Mesendoderm (in vitro differentiated cells): ENCODE results near the gene IQCM.
A peak's percentile ranks its signal among the peaks of the same experiment; 100 is the strongest.

Experiments
- DNase-seq: peaks from one replicate; pipeline ENCODE4 v3.0.0; 2013
- H2AK5ac ChIP-seq: 2 replicates; pipeline ENCODE4 v1.6.1; 2013; ENCODE audit warnings: low read length, inconsistent platforms
- H2BK120ac ChIP-seq: 2 replicates; pipeline ENCODE4 v1.6.1; 2013; ENCODE audit warnings: low read depth, mild to moderate bottlenecking, low read length, moderate library complexity, mixed read lengths
- H2BK15ac ChIP-seq: replicated peaks from 2 replicates; pipeline ENCODE4 v1.6.1; 2013; ENCODE audit warnings: low read depth, mild to moderate bottlenecking, moderate library complexity
- H2BK5ac ChIP-seq: 2 replicates; pipeline ENCODE4 v1.6.1; 2013; ENCODE audit warnings: low read length, inconsistent platforms
- H3K18ac ChIP-seq: 2 replicates; pipeline ENCODE4 v1.6.1; 2013; ENCODE audit warnings: mild to moderate bottlenecking, low read length, mixed read lengths
- H3K23ac ChIP-seq: one replicate; pipeline ENCODE4 v1.6.1; 2013; ENCODE audit warnings: low read length
- H3K27ac ChIP-seq: 2 replicates; pipeline ENCODE4 v1.5.1; 2013; ENCODE audit warnings: low read depth, mild to moderate bottlenecking, inconsistent platforms, low read length, moderate library complexity
- H3K27me3 ChIP-seq: 2 replicates; pipeline ENCODE4 v1.6.1; 2013; ENCODE audit warnings: low read length, control low read depth, mild to moderate bottlenecking, inconsistent platforms; ENCODE audit not compliant: insufficient read depth, poor library complexity
- H3K36me3 ChIP-seq: 2 replicates; pipeline ENCODE4 v1.6.1; 2013; ENCODE audit warnings: low read length, inconsistent platforms; ENCODE audit not compliant: control insufficient read depth, insufficient read depth
- H3K4ac ChIP-seq: one replicate; pipeline ENCODE4 v1.6.1; 2013; ENCODE audit warnings: low read depth, mild to moderate bottlenecking, low read length, moderate library complexity
- H3K4me1 ChIP-seq: 2 replicates; pipeline ENCODE4 v1.6.1; 2013; ENCODE audit warnings: low read depth, low read length, inconsistent platforms; ENCODE audit not compliant: control insufficient read depth
- H3K4me2 ChIP-seq: 2 replicates; pipeline ENCODE4 v1.6.1; 2013; ENCODE audit warnings: low read length
- H3K4me3 ChIP-seq: 2 replicates; pipeline ENCODE4 v1.5.1; 2013; ENCODE audit warnings: mild to moderate bottlenecking, low read length
- H3K56ac ChIP-seq: one replicate; pipeline ENCODE4 v1.6.1; 2013; ENCODE audit warnings: low read length
- H3K79me1 ChIP-seq: 2 replicates; pipeline ENCODE4 v1.6.1; 2013; ENCODE audit warnings: low read length, inconsistent platforms
- H3K79me2 ChIP-seq: 2 replicates; pipeline ENCODE4 v1.6.1; 2013; ENCODE audit warnings: mild to moderate bottlenecking, low read length; ENCODE audit not compliant: control insufficient read depth, insufficient read depth
- H3K9ac ChIP-seq: 2 replicates; pipeline ENCODE4 v1.6.1; 2013; ENCODE audit warnings: low read length, inconsistent platforms
- H4K5ac ChIP-seq: one replicate; pipeline ENCODE4 v1.6.1; 2013; ENCODE audit warnings: low read length
- H4K8ac ChIP-seq: one replicate; pipeline ENCODE4 v1.6.1; 2013; ENCODE audit warnings: low read depth, mild to moderate bottlenecking, control low read depth, low read length, moderate library complexity
- WGBS: extraction: QIAGEN DNeasy Blood & Tissue Kit; methylation state at CpG from one replicate; pipeline ENCODE4 v1.1.7; 2013; ENCODE audit warnings: low lambda C conversion rate, missing lambda C conversion rate; ENCODE audit not compliant: insufficient coverage; ENCODE audit errors: extremely low coverage; 5-methylcytosine and 5-hydroxymethylcytosine counted together

Gene IQCM

DNA sequence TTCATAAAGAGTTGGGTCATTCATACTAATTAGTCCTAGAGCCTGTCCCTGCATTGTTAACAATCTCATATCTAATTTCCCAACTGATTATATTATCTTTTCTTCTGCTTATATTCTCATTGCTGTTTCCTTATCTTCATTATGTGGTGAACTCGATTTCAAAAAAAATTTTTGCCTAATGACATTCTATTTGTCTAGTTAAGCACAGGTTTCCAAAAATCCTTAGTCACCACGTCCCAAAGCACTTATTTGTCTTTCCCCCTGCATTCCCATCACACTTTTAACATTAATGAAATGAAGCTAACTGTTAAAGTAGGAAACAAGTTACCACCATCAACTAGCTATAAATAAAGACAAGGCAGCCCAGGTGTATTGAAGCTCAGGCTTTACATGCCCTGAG, 131.1 kb downstream of the IQCM start:
- Histone ChIP-seq H3K4me1 (no peaks in the 10 kb centered on the region), H3K4me2 (no peak overlapping the region), H3K79me2 (no peaks in the 10 kb centered on the region), H3K9ac (no peak overlapping the region), H2AK5ac (no peak overlapping the region), H2BK120ac (no peak overlapping the region), H3K27me3 (no peaks in the 10 kb centered on the region), H3K79me1 (no peaks in the 10 kb centered on the region), H3K4ac (no peak overlapping the region), H2BK5ac (no peak overlapping the region), H3K56ac (no peak overlapping the region), H4K5ac (no peak overlapping the region), H2BK15ac (no peak overlapping the region), H3K27ac (no peak overlapping the region), H3K36me3 (no peaks in the 10 kb centered on the region), H3K23ac (no peak overlapping the region), H4K8ac (no peak overlapping the region), H3K4me3 (no peak overlapping the region), H3K18ac (no peak overlapping the region)
- WGBS, result no CpG with 5 or more reads among the region's 2 CpGs
- no peak for DNase-seq

GRCh38 chr4:149676076-149676475, 139.6 kb downstream of the IQCM start:
- Histone ChIP-seq H2BK15ac (no peak overlapping the region), H3K27ac (no peak overlapping the region), H3K4me1 (no peaks in the 10 kb centered on the region), H3K79me1 (no peaks in the 10 kb centered on the region), H3K56ac (no peak overlapping the region), H3K79me2 (no peaks in the 10 kb centered on the region), H4K5ac (no peak overlapping the region), H3K4me3 (no peak overlapping the region), H4K8ac (no peak overlapping the region), H3K36me3 (no peaks in the 10 kb centered on the region), H3K4ac (no peak overlapping the region), H3K9ac (no peak overlapping the region), H2BK5ac (no peak overlapping the region), H3K23ac (no peak overlapping the region), H3K4me2 (no peak overlapping the region), H3K18ac (no peak overlapping the region), H3K27me3 (no peaks in the 10 kb centered on the region), H2AK5ac (no peak overlapping the region), H2BK120ac (no peak overlapping the region)
- DNase-seq, result no peak
- no CpG with 5 or more reads among the region's 3 CpGs for WGBS

DNA sequence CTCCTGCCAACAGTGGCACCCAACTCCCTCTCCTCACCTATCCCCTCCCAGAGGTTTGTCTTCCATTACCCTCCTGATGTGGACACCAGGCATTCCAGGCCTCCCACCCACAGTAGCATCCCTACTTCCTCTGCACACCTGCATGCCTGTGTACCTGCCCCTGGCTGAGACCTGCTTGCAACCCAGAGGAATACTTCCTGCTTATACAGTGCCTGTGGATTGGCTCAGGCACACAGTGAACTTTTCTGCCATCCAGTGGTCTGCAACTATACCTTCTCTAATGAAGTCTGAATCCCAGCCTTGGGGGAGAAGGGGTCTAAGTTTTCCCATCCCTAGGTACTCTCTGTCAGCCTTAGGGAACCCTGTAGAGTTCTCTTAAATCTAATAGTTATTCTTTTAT, 169.9 kb downstream of the IQCM start:
- H3K4me2 ChIP-seq, result no peak overlapping the region
- H3K4ac ChIP-seq, result no peak overlapping the region
- H3K27me3 ChIP-seq, result no peaks in the 10 kb centered on the region
- H2BK5ac ChIP-seq, result no peak overlapping the region
- no peak overlapping the region for H3K4me3 ChIP-seq
- H2AK5ac ChIP-seq, result no peak overlapping the region
- H3K79me1 ChIP-seq, result no peaks in the 10 kb centered on the region
- no peak overlapping the region for H4K8ac ChIP-seq
- H3K56ac ChIP-seq, result no peak overlapping the region
- no peaks in the 10 kb centered on the region for H3K79me2 ChIP-seq
- H3K4me1 ChIP-seq, result no peaks in the 10 kb centered on the region
- H4K5ac ChIP-seq, result no peak overlapping the region
- H3K27ac ChIP-seq, result no peak overlapping the region
- no peaks in the 10 kb centered on the region for H3K36me3 ChIP-seq
- peak; percentile 64 for DNase-seq
- no peak overlapping the region for H2BK15ac ChIP-seq
- H3K9ac ChIP-seq, result no peak overlapping the region
- H3K23ac ChIP-seq, result no peak overlapping the region
- no peak overlapping the region for H2BK120ac ChIP-seq
- no peak overlapping the region for H3K18ac ChIP-seq

DNA sequence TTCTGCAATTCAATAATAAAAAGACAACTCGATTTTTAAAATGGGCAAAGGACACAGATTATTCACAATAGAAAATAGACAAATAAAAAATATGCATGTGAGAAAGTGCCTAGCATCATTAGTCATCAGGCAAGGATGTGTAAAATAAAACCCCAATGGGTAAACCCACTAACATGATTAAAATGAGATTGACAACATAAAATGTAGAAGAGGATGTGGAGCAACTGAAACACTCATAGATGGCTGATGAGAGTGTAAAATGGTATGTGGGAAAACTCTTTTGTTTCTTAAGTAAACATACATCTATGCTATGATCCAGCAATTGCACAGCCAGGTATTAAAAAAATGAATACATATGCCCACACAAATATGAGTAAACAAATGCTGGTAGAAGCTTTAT, 177.6 kb downstream of the IQCM start:
- Histone ChIP-seq H3K56ac (no peak overlapping the region), H4K8ac (no peak overlapping the region), H3K4me2 (no peak overlapping the region), H2AK5ac (no peak overlapping the region), H3K23ac (no peak overlapping the region), H4K5ac (no peak overlapping the region), H3K4me1 (no peaks in the 10 kb centered on the region), H2BK15ac (no peak overlapping the region), H3K27me3 (no peaks in the 10 kb centered on the region), H3K27ac (no peak overlapping the region), H3K4me3 (no peak overlapping the region), H3K36me3 (no peaks in the 10 kb centered on the region), H2BK5ac (no peak overlapping the region), H3K79me1 (no peaks in the 10 kb centered on the region), H3K4ac (no peak overlapping the region), H3K79me2 (no peaks in the 10 kb centered on the region), H3K18ac (no peak overlapping the region), H2BK120ac (no peak overlapping the region), H3K9ac (no peak overlapping the region)
- no peak for DNase-seq
- no CpG with 5 or more reads among the region's 1 CpG for WGBS

DNA sequence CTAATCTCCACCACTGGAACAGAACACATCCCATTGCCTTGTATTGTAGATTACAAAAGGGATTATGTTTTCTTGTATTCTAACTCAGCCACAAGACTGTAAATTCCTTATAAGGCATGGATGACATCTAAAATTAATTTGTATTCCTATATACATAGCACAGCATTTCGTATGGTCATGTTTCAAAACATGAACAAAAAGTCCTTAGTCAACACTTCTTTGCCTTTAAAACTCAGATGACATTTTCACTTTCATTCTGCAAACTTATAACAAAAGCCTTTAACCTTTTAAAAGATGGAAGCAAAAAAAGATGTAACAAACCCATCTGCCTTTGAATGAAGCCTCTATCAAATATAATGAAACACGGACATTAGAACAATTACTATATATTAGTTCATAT, 181.3 kb downstream of the IQCM start:
- no peak overlapping the region for H3K4me3 ChIP-seq
- no peak overlapping the region for H3K27ac ChIP-seq
- H3K4me1 ChIP-seq, result no peaks in the 10 kb centered on the region
- H2AK5ac ChIP-seq, result no peak overlapping the region
- no peak overlapping the region for H4K8ac ChIP-seq
- H3K4ac ChIP-seq, result no peak overlapping the region
- no peak overlapping the region for H2BK15ac ChIP-seq
- H2BK5ac ChIP-seq, result no peak overlapping the region
- WGBS, result no CpG with 5 or more reads among the region's 2 CpGs
- H3K9ac ChIP-seq, result no peak overlapping the region
- H4K5ac ChIP-seq, result no peak overlapping the region
- no peaks in the 10 kb centered on the region for H3K79me2 ChIP-seq
- H3K79me1 ChIP-seq, result no peaks in the 10 kb centered on the region
- no peaks in the 10 kb centered on the region for H3K27me3 ChIP-seq
- no peak overlapping the region for H3K56ac ChIP-seq
- H2BK120ac ChIP-seq, result no peak overlapping the region
- no peak overlapping the region for H3K23ac ChIP-seq
- no peak overlapping the region for H3K4me2 ChIP-seq
- DNase-seq, result no peak
- H3K18ac ChIP-seq, result no peak overlapping the region
- H3K36me3 ChIP-seq, result no peaks in the 10 kb centered on the region

DNA sequence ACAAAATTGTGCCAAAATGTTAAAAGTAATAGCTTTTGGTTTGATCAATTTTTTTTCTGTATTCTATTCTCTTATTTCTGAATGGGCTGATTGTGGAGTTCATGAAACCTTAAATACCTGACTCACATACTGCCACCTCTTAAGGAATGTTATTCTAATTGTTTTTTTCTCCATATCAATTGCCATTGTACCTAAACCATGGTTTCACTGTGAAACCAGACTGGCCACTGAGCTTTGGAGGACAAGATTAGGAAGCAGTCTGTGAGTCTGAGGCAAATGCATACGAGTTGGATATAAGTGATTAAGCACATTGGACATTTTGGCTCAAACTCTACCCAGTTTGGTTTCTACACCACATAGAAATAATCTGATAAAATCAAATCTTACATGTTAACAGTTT, 184.0 kb downstream of the IQCM start:
- Histone ChIP-seq H3K56ac (no peak overlapping the region), H3K79me2 (no peaks in the 10 kb centered on the region), H2AK5ac (no peak overlapping the region), H3K4me2 (no peak overlapping the region), H3K79me1 (no peaks in the 10 kb centered on the region), H4K5ac (no peak overlapping the region), H3K4me1 (no peaks in the 10 kb centered on the region), H3K9ac (no peak overlapping the region), H3K27ac (no peak overlapping the region), H2BK15ac (no peak overlapping the region), H3K18ac (no peak overlapping the region), H2BK120ac (no peak overlapping the region), H3K36me3 (no peaks in the 10 kb centered on the region), H3K4me3 (no peak overlapping the region), H2BK5ac (no peak overlapping the region), H4K8ac (no peak overlapping the region), H3K23ac (no peak overlapping the region), H3K27me3 (no peaks in the 10 kb centered on the region), H3K4ac (no peak overlapping the region)
- DNase-seq, result peak; percentile 9
- WGBS, result no CpG with 5 or more reads among the region's 1 CpG
